DMS 273 (cell line): Measurements from ENCODE around the gene PHLDA1.

Experiments used
- DNase-seq: peaks from one replicate; lab custom pipeline; 2025; ENCODE audit not compliant: unreplicated experiment; lab: John Stamatoyannopoulos, UW

The PHLDA1 gene

GRCh38 chr12:76038176-76038575 lies 6.6 kb upstream of the PHLDA1 start:
- DNase-seq, result no peak

GRCh38 chr12:76037130-76038103 lies 5.8 kb upstream of the PHLDA1 start:
- peak; percentile 80 for DNase-seq

GRCh38 chr12:76035045-76035444 lies 3.5 kb upstream of the PHLDA1 start:
- DNase-seq, result no peak

DNA sequence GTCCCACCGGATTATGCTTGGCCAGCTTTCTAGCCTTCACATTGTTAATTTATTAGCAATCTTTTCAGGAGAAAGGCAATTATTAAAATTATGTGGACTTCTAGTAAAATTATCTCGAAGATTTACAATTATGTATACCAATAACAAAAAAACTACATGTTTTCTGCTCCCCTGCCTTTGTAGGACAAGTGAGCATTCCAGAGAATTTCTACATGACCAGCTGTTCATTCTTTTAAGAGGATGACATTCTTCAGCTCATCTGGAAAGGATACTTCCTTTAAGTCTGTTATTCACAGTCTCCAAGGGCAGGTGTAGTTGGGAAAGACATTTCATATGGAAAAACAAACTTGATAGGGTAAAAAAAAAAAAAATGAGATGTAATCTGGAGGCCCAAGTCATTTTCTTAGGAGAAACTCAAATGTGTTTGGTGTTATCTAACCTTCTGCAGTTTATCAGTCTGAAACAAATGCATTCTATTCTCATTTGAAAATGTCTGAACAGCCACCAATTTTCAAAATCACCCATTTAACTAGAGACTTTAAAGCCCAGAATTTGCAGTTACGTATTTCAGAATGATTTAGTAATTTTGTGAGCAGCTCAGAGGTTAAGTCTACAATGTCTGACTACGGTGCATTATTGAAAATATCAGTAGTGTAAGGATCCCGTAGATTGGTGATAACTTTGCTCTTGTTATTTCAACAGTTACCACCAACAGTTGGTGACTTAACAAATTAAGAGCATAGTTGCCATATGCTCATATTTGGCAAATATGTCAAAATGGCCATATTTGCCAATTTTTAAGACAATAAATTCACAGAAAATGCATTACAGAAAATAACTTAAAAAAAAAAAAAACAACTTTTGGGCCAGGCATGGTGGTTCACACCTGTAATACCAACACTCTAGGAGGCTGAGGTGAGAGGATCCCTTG lies 1.8 kb upstream of the PHLDA1 start:
- DNase-seq, result peak; percentile 14

DNA sequence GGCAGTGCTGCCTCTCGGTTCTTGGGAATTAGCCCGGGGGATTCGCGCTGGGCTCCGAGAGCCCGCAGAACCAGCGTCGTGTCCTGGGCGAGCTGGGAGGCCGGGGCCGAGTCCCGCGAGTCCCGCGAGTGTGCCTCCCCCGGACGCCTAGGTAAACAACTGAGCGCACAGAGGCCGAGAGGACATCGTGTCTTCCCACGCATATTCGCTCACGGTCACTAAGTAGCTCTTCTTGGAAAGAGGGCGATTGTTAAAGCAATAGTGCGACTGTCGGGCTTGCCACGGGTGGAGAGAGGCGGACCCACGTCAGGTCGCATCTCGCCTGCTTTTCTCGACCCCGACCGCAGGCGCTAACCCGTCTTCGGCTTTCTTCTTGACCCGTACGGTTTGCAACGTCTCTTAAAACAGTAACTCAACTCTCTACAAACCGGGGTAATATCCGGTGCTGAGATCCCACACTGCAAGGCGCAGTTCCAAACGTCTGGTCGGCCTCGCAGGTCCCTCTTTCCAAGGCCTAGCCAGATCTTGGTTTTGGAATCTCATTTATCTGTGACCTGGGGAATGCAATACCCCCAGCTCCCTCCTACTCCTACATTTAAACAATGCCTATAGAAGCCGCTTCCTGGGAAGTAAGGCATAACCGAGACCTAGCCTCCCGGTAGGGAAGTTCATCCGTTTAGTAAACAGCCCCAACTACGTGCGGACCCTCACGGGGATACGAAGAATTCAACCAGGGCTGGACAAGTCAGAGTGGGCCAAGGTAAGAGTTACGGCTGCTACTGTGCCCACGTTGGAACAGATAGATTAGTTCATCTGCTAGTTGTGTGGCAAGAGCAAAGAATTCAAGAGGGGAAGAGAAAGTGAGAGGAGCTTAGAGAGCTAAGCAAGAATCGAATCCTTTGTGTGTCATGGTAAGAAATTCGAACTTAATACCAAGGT lies 736 bp upstream of the PHLDA1 start:
- peak; percentile 51 for DNase-seq

DNA sequence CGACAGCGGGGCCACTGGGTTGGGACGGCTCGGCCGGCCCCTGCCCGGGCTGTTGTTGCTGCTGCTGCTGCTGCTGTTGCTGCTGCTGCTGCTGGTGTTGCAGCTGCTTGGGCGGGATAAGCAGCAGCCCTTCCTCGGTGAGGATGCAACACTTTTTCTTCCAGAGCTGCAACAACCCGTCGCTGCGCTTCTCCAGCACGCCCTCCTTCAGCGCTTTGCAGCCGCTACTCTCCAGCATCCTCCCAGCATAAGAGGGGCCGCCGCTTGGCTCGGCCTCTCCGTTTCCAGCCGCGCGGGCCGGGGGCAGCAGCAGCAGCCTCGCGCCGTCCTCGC lies 529 bp downstream of the PHLDA1 start:
- no peak for DNase-seq

- peak; percentile 51 for DNase-seq
These were observed 1.1 kb downstream of the PHLDA1 start for GRCh38 chr12:76030341-76031080.

GRCh38 chr12:76029982-76030340 lies 1.6 kb downstream of the PHLDA1 start:
- peak; percentile 44 for DNase-seq

GRCh38 chr12:76028571-76029277 lies 2.9 kb downstream of the PHLDA1 start:
- DNase-seq, result no peak

GRCh38 chr12:76026643-76027063 lies 4.9 kb downstream of the PHLDA1 start:
- DNase-seq, result no peak

DNA sequence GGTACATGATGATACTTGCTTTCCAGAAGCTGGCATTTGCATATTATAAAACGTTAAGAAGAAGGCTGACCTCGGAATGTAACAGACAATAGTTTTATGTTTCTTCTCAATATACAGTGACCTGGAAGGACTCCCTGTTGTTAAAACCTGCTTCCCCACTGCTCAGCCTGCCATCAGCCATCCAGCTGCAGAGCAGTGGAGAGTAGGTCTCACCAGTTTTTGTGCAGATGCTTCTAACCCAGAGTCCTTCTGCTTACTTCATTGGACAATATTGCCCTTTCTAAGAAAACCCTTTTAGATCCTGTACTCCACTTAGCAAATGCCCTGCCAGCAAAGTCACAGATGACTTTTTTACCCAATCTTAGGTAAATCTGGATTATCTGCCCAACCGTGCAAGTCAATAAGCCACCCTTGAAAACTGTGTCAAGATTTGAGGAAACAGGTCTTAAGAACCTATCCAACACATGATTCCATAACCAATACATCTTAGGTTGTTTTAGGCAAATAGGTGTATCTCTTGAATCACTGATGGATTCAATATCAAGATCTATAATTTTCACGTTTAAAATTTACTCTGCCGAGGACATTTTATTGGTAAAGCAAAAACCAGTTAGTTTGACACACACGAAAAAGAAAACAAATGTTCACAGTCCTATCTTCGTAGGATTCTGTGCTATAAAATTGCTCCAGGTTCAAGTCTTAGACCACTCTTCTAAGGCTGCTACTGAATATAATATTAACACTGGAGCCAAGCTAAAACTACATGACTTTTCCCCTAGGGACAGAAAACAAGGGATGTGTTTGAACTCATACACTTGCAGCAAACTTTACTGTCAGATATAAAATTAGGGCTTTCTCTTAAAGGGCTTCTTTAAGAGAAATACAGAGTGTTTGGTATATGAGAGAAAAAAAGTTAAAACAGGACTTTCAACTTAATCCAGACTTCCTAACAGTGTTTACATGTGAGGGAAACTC lies 5.7 kb downstream of the PHLDA1 start:
- no peak for DNase-seq

GRCh38 chr12:76024942-76025600 lies 6.5 kb downstream of the PHLDA1 start:
- no peak for DNase-seq

DNA sequence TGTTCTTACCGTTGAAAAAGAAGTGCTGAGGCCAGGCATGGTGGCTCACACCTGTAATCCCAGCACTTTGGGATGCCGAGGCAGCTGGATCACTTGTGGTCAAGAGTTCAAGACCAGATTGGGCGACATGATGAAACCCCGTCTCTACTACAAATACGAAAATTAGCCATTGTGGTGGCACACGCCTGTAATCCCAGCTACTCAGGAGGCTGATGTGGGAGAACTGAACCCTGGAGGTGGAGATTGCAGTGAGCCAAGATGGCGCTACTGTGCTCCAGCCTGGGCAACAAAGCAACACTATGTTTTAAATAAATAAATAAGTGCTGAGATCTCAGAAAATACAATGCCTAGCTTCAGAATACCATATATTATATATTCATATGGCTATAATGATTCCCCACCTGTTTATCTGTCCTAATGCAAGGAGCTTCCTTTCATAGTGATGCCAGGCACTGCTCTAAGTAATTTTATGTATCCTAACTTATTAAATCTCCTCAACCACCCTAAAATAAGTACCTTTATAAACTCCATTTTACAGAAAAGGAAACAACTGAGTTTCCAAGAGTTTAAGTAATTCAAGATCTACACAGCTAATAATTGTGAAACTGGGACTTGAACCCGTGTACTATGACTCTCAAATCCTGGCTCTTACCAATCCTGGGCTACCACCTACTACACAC lies 7.3 kb downstream of the PHLDA1 start:
- DNase-seq, result no peak

- DNase-seq, result no peak
These were observed 8.4 kb downstream of the PHLDA1 start for GRCh38 chr12:76023069-76023690.

- DNase-seq, result no peak
These were observed 9.1 kb downstream of the PHLDA1 start for GRCh38 chr12:76022506-76022905.

GRCh38 chr12:76020731-76021672 lies 10.6 kb downstream of the PHLDA1 start:
- DNase-seq, result no peak
